ENCODE data around the gene GPC2. TPM values are rescaled to one million over a fixed set of nuclear protein-coding genes. Genes with fewer than 3 reads are reported as not detected.

Gene GPC2
- total RNA-seq, 5 donors from 2014 or later (not counting 1 experiment from before 2014, with no cell fraction given), result 12.4 to 37.0 (median 26.3) TPM

DNA sequence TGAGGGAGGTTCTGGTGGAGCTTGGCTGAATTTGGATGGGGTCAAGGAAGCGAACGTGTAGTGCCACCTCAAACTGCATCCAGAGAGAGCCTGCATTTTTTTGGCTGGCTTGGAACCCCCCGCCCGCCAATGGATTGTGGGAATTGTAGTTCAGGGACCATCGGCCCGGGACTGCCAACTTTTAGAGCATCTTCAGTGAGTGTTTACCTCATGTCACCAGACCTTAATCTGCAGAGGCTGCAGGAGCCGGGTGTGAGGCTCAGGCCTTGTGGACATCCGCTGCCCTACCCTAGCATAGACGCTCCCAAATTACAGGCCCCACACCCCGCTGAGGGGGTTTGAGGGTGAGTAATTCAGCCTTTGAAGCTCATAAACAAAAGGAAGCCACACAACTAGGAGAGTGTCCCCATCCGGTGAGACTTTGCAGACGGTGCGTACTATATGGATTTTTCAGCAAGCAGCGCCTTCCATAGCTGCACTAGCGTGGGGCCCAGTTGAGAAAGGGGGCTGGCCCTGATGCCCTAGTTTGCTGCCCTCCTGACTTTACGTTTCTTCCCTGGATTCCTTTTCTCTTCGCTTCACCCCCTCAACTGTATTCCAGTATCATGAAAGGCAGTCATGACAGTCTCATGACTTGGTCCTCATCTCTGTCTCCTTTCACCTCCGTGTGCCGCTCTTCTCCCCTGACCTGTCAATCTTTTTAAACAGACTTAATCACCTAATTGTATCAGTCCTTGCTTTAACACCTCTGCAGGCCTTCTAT lies 57.0 kb downstream of the GPC2 start:
- no peaks in the 10 kb centered on the region for H3K27me3 Mint-ChIP-seq
- H3K4me3 ChIP-seq (ENCODE audit: control insufficient read depth in 1 of 2, extremely low read depth in 1 of 2, low read length in 1 of 2), result peak overlapping the region; percentile 92 to 98
- ATAC-seq (replicated peaks in 1 of 4) (peak; percentile 69 to 72 (median 70)), DNase-seq (peak; percentile 53 to 81 (median 66))
- WGBS (ENCODE audit: insufficient coverage), result 8% methylated on average over 9 of the region's 19 CpGs
- no peaks in the 10 kb centered on the region for H3K9me3 ChIP-seq
- peaks cover 9 to 38% of the 10 kb centered on the region in 2 experiments for H3K4me1 ChIP-seq (ENCODE audit: control insufficient read depth in 1 of 2, extremely low read depth in 1 of 2, insufficient read depth in 2 of 2, low read length in 2 of 2)
- POLR2A ChIA-PET, result interaction anchor here (0.6 to 1.2 kb wide), 4 partner anchors 19 to 81 kb away, joined by 3 to 4 read pairs (median 4); partner anchors contain the start of genes AP4M1 (in 1 of the 2) and MCM7 (in 1 of the 2)
- peaks cover 12% of the 10 kb centered on the region for H3K36me3 Mint-ChIP-seq
- H3K36me3 ChIP-seq (ENCODE audit: control insufficient read depth in 2 of 2, extremely low read depth in 1 of 2, insufficient read depth in 1 of 2, low read length in 1 of 2), result peaks cover 0 to 13% of the 10 kb centered on the region in 2 donors
- H3K4me3 Mint-ChIP-seq, result peak overlapping the region; percentile 86 to 98 (median 96)
- H3K27me3 ChIP-seq (replicated peaks in 1 of 2; ENCODE audit: control insufficient read depth in 2 of 2, extremely low read depth in 1 of 2, insufficient read depth in 2 of 2, low read length in 1 of 2), result no peaks in the 10 kb centered on the region
- no peaks in the 10 kb centered on the region for H3K9me3 Mint-ChIP-seq
- peaks cover 35 to 46% (median 38%) of the 10 kb centered on the region in 3 donors for H3K4me1 Mint-ChIP-seq
- peak overlapping the region; percentile 99 for H3K27ac Mint-ChIP-seq
- peak overlapping the region; percentile 98 for H3K27ac ChIP-seq (ENCODE audit: low read length)
- CTCF ChIA-PET, result interaction anchor here (0.6 to 1.8 kb wide), 10 partner anchors 9 to 1074 kb away, joined by 3 to 9 read pairs (median 3); partner anchors contain the start of genes AP4M1 (in 1 of the 2), MCM7 (in 1 of the 2) and TRIM4 (in 1 of the 2)

Other genes with a start within 250 kb of the GPC2 start
- gene GJC3, start 247.8 kb downstream of the GPC2 start, total RNA-seq, result under 1 TPM in 4 of 5 donors, not detected in 1; 0.38 to 0.58 (median 0.53) TPM
- 1 to 10 TPM in 1 of 5 donors, under 1 TPM in 2, not detected in 2; 0.56 to 1.3 (median 0.89) TPM for gene AZGP1, start 201.3 kb downstream of the GPC2 start, total RNA-seq
- 10 to 100 TPM; 60.7 to 94.0 (median 86.8) TPM for gene ZKSCAN1, start 161.8 kb downstream of the GPC2 start, total RNA-seq
- 1 to 10 TPM; 4.4 to 9.9 (median 9.3) TPM for gene ZSCAN21, start 127.6 kb downstream of the GPC2 start, total RNA-seq
- 10 to 100 TPM; 31.7 to 39.2 (median 35.4) TPM for gene ZNF3, start 95.7 kb downstream of the GPC2 start, total RNA-seq
- 10 to 100 TPM; 67.1 to 71.1 (median 68.3) TPM for gene COPS6, start 88.4 kb downstream of the GPC2 start, total RNA-seq
- gene MCM7, start 76.0 kb downstream of the GPC2 start, total RNA-seq, result 100 to 1,000 TPM in 4 of 5 donors, 10 to 100 TPM in 1; 95.2 to 181 (median 164) TPM
- 10 to 100 TPM in 3 of 5 donors, 1 to 10 TPM in 2; 5.5 to 18.7 (median 11.6) TPM for gene AP4M1, start 75.7 kb downstream of the GPC2 start, total RNA-seq
- 10 to 100 TPM; 44.1 to 73.5 (median 61.3) TPM for gene TAF6, start 58.0 kb downstream of the GPC2 start, total RNA-seq
- 10 to 100 TPM; 23.9 to 90.0 (median 79.6) TPM for gene CNPY4, start 57.7 kb downstream of the GPC2 start, total RNA-seq
- gene MBLAC1, start 50.4 kb downstream of the GPC2 start, total RNA-seq, result 1 to 10 TPM; 3.2 to 8.6 (median 5.3) TPM
- 100 to 1,000 TPM; 140 to 216 (median 187) TPM for gene LAMTOR4, start 28.5 kb downstream of the GPC2 start, total RNA-seq
- 10 to 100 TPM; 52.0 to 97.2 (median 79.0) TPM for gene TRAPPC14, start 18.7 kb downstream of the GPC2 start, total RNA-seq
- gene GAL3ST4, start 8.8 kb downstream of the GPC2 start, total RNA-seq, result 10 to 100 TPM; 10.5 to 29.7 (median 18.0) TPM
- gene STAG3, start 537 bp upstream of the GPC2 start, total RNA-seq, result 1 to 10 TPM; 4.8 to 8.7 (median 7.3) TPM
- 10 to 100 TPM; 45.0 to 96.8 (median 78.0) TPM for gene PVRIG, start 42.6 kb upstream of the GPC2 start, total RNA-seq
- not detected for gene SPDYE3, start 130.3 kb upstream of the GPC2 start, total RNA-seq
- gene PILRB, start 180.7 kb upstream of the GPC2 start, total RNA-seq, result 100 to 1,000 TPM in 3 of 5 donors, 10 to 100 TPM in 2; 91.2 to 117 (median 102) TPM
- gene PILRA, start 196.1 kb upstream of the GPC2 start, total RNA-seq, result 10 to 100 TPM in 2 of 5 donors, 1 to 10 TPM in 3; 3.7 to 19.3 (median 7.1) TPM

All from T-cell (primary cell).